Measurements from ENCODE around the gene JMJD1C. TPM values are rescaled to one million over a fixed set of nuclear protein-coding genes. Genes with fewer than 3 reads are reported as not detected.

The JMJD1C gene
- total and polyA plus RNA-seq, 2 donors (not counting 3 experiments of a cell fraction or from before 2014, with no cell fraction given) = 32.1 to 97.1 TPM

- Histone ChIP-seq H3K4me1 (ENCODE audit: control insufficient read depth, extremely low read depth, insufficient read depth, low read length) (peaks cover 22% of the 10 kb centered on the region), H4K20me1 (replicated peaks; ENCODE audit: control insufficient read depth, extremely low read depth, insufficient read depth, low read length) (no peaks in the 10 kb centered on the region), H3K9me3 (replicated peaks; ENCODE audit: control insufficient read depth, insufficient read depth, low read length) (no peaks in the 10 kb centered on the region), H3K9me1 (replicated peaks; ENCODE audit: control insufficient read depth, extremely low read depth, insufficient read depth, low read length) (no peaks in the 10 kb centered on the region), H3K4me3 (replicated peaks in 1 of 3; ENCODE audit: insufficient read depth in 1 of 3, low read depth in 1 of 3, low read length in 3 of 3) (no peak overlapping the region), H3K4me2 (ENCODE audit: insufficient read depth, low read length) (peak overlapping the region; percentile 14), H3K9ac (replicated peaks; ENCODE audit: extremely low read depth, insufficient read depth, low read length) (no peak overlapping the region), H3K79me2 (ENCODE audit: control insufficient read depth, insufficient read depth, low read length) (peaks cover 40% of the 10 kb centered on the region), H3K27me3 (ENCODE audit: control insufficient read depth in 2 of 2, insufficient read depth in 2 of 2, low read length in 2 of 2) (no peaks in the 10 kb centered on the region), H2AFZ (ENCODE audit: low read depth, low read length) (no peak overlapping the region), H3K27ac (ENCODE audit: insufficient read depth, low read depth, low read length) (no peak overlapping the region), H3K36me3 (ENCODE audit: control insufficient read depth in 2 of 2, extremely low read depth in 1 of 2, insufficient read depth in 2 of 2, low read length in 2 of 2) (no peaks in the 10 kb centered on the region)
- ChIA-PET CTCF (interaction anchor here (1.1 to 1.6 kb wide), 3 partner anchors 14 to 343 kb away, joined by 3 read pairs; no protein-coding TSS in a partner anchor), POLR2A (interaction anchor here (1.1 kb wide), 1 partner anchor 109 kb away, joined by 3 read pairs; no protein-coding TSS in a partner anchor)
- dilution Hi-C loops (cut with MboI; ENCODE audit: extremely low pct_ligation_motif_present, low sequenced_read_pairs) (no loop called here), intact Hi-C loops (cut with micrococcal nuclease) (loop anchor here (1.0 to 5.0 kb wide), 3 partner anchors 107 to 252 kb away; no protein-coding TSS in a partner anchor)
- FAIRE-seq = no peak
- TF ChIP-seq POLR2AphosphoS5 (IDR thresholded peaks at IDR 0.05; ENCODE audit: insufficient read depth, low read depth, low read length) (no peak), JUN (IDR thresholded peaks at IDR 0.05; ENCODE audit: borderline replicate concordance, insufficient read depth, insufficient read length, low read depth) (no peak), GATA2 (IDR thresholded peaks at IDR 0.05; ENCODE audit: insufficient read depth, insufficient read length, low read depth, low read length) (no peak), CTCF (IDR thresholded peaks at IDR 0.05; ENCODE audit: extremely low read depth in 1 of 2, insufficient read depth in 1 of 2, low read depth in 1 of 2, low read length in 2 of 2) (no peak), MAX (IDR thresholded peaks at IDR 0.05; ENCODE audit: insufficient read depth, insufficient read length) (no peak), FOS (IDR thresholded peaks at IDR 0.05; ENCODE audit: borderline replicate concordance, insufficient read depth, low read length) (no peak), POLR2A (IDR thresholded peaks at IDR 0.05; ENCODE audit: low read depth, low read length) (no peak), EZH2 (IDR thresholded peaks at IDR 0.05; ENCODE audit: borderline replicate concordance, low read depth, low read length, severe bottlenecking) (no peak), MYC (IDR thresholded peaks at IDR 0.05; ENCODE audit: low read depth, low read length) (no peak)
- no TSS peak for BruUV-seq (replicated peaks)
- DNase-seq (ENCODE audit: low read depth, low spot score) = peak; percentile 37
Observed at GRCh38 chr10:63376560-63377304, 89.0 kb downstream of the JMJD1C start.

All from endothelial cell of umbilical vein (primary cell).